Ascending aorta (tissue), 2 donors: ENCODE data around the gene SMCHD1. TPM values are rescaled to one million over a fixed set of nuclear protein-coding genes. Genes with fewer than 3 reads are reported as not detected.

Experiments used
- DNase-seq, 2 donors: peaks; one replicate each; pipeline ENCODE4 v3.0.0-alpha.2; 2019; ENCODE audit warnings: low spot score in 2 of 2
- H3K27ac ChIP-seq, 2 donors: fragments of 200-600 bp; sonication (generic); one replicate each; pipeline ENCODE4 v1.5.1; 2016 to 2017; ENCODE audit warnings: mild to moderate bottlenecking in 1 of 2
- H3K27me3 ChIP-seq: fragments of 200-600 bp; sonication (generic); one replicate; pipeline ENCODE4 v1.5.1; 2017
- H3K36me3 ChIP-seq, 2 donors: fragments of 200-600 bp; sonication (generic); one replicate each; pipeline ENCODE4 v1.5.1; 2016
- H3K4me1 ChIP-seq, 2 donors: fragments of 200-600 bp; sonication (generic); one replicate each; pipeline ENCODE4 v1.5.1; 2016 to 2017; ENCODE audit warnings: mild to moderate bottlenecking in 1 of 2
- H3K4me3 ChIP-seq, 2 donors: fragments of 200-600 bp; sonication (generic); one replicate each; pipeline ENCODE4 v1.5.1; 2016 to 2017; ENCODE audit warnings: mild to moderate bottlenecking in 1 of 2
- H3K9me3 ChIP-seq, 2 donors: fragments of 200-600 bp; sonication (generic); one replicate each; pipeline ENCODE4 v1.5.1; 2016
- intact Hi-C: fragments of 100-400 bp; cut with DNase I; formaldehyde crosslinking; loops from one replicate; pipeline ENCODE4 v1.15.1; 2023
- total RNA-seq: library from RNA; depleted of rRNA; stranded (reverse); fragments of >200 nt; gene quantifications from one replicate; pipeline ENCODE4 v1.1.0, GENCODE V29; 2016
- TF ChIP-seq, protein P1 (sequence below), 3 experiments: fragments of 200-600 bp in 2 of 3; fragments of 450-650 bp in 1 of 3; sonication (generic) in 2 of 3; IDR thresholded peaks; one replicate each; pipeline ENCODE4 v1.5.1; 2016 to 2019; ENCODE audit warnings: antibody characterized with exemption in 3 of 3, mild to moderate bottlenecking in 1 of 3, moderate library complexity in 1 of 3

SMCHD1 gene
- total RNA-seq = 29.2 TPM

DNA sequence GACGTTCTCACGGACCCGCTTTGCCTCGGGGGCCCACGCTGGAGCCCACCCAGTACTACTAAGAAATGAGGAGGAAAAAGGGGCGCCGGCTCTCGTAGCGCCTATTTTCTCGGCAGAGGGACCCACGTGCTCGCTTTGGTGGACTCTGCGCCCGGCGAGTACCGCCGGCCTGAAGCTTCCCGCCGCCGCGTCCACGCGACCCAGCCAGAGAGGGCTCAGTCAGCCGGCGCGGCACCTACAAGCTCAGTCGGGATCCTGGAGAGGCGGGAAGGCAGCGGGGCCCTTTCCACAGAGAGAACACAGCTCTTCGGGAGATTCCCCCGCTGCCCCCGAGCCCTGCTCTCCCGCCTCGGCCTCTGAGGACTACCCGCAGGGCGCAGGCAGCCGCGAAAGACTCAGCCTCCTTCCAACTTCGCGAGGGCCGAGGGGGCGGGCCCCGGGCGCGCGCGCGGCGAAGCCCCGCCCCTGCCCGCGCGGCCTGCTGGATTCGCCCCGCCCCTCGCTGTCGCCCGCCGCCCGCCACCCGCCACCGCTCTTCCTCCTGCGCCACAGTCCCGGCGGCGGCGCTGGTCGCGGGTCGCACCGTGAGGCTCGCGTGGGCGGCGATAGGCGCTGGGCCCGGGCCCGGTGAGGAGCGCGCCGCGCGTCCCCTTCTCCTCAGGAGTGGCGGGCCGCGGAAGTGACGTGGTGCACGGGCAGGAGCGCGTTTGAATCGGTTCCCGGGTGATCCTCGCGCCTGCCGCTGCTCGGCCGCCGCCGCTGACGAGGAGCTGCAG, at the start of gene SMCHD1:
SMCHD1 (plus strand) TSS at position 549 of the 776 bp plus-strand sequence. CDS start 350 bp downstream, outside the sequence.
- Histone ChIP-seq H3K4me1 (peaks cover 3 to 27% of the 10 kb centered on the region in 2 donors), H3K27me3 (no peaks in the 10 kb centered on the region), H3K27ac (peak within 1 kb of the TSS; percentile 97 to 98), H3K9me3 (no peaks in the 10 kb centered on the region), H3K4me3 (peak within 1 kb of the TSS; percentile 83 to 95), H3K36me3 (no peaks in the 10 kb centered on the region)
- TF ChIP-seq, protein P1, sequence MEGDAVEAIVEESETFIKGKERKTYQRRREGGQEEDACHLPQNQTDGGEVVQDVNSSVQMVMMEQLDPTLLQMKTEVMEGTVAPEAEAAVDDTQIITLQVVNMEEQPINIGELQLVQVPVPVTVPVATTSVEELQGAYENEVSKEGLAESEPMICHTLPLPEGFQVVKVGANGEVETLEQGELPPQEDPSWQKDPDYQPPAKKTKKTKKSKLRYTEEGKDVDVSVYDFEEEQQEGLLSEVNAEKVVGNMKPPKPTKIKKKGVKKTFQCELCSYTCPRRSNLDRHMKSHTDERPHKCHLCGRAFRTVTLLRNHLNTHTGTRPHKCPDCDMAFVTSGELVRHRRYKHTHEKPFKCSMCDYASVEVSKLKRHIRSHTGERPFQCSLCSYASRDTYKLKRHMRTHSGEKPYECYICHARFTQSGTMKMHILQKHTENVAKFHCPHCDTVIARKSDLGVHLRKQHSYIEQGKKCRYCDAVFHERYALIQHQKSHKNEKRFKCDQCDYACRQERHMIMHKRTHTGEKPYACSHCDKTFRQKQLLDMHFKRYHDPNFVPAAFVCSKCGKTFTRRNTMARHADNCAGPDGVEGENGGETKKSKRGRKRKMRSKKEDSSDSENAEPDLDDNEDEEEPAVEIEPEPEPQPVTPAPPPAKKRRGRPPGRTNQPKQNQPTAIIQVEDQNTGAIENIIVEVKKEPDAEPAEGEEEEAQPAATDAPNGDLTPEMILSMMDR (IDR thresholded peaks at IDR 0.05) = no peak
- intact Hi-C loops = loop anchor here (1.0 to 5.0 kb wide), 5 partner anchors 84 to 1943 kb away; partner anchors contain the start of genes ENOSF1, METTL4, MYL12A and NDC80
- peak; percentile 66 to 93 for DNase-seq

- no peaks in the 10 kb centered on the region for H3K9me3 ChIP-seq
- H3K4me3 ChIP-seq = no peak overlapping the region
- TF ChIP-seq, protein P1 (IDR thresholded peaks at IDR 0.05) = no peak
- intact Hi-C loops = no loop called here
- H3K27me3 ChIP-seq = no peaks in the 10 kb centered on the region
- no peak overlapping the region for H3K27ac ChIP-seq
- DNase-seq = no peak
- no peaks in the 10 kb centered on the region for H3K4me1 ChIP-seq
- no peaks in the 10 kb centered on the region for H3K36me3 ChIP-seq
These were observed 49.2 kb upstream of the SMCHD1 start for GRCh38 chr18:2606335-2606734.

- Histone ChIP-seq H3K9me3 (no peaks in the 10 kb centered on the region), H3K4me1 (no peaks in the 10 kb centered on the region), H3K27ac (no peak overlapping the region), H3K27me3 (no peaks in the 10 kb centered on the region), H3K4me3 (no peak overlapping the region), H3K36me3 (no peaks in the 10 kb centered on the region)
- TF ChIP-seq, protein P1 (IDR thresholded peaks at IDR 0.05) = no peak
- DNase-seq = no peak
- intact Hi-C loops = no loop called here
These were observed 45.9 kb upstream of the SMCHD1 start for GRCh38 chr18:2609604-2610003.

DNA sequence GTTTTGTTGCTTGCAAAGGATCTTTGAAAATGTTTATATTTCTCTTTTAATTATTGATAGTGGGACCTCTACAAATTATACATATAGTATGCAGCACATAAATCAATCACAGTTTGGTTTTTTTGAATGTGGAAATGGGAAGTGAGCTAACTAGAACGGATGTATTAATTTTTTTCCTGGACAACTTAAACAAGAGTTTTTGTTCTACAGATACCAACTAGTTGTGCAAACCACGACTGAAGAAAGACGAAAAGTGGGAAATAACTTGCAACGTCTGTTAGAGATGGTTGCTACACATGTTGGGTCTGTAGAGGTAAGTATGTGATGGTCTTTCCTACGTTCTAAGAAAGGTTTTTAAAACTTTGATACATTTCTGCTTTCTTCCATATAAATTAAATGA, 45.0 kb upstream of the SMCHD1 start:
- no peaks in the 10 kb centered on the region for H3K9me3 ChIP-seq
- H3K27ac ChIP-seq = no peak overlapping the region
- no peak overlapping the region for H3K4me3 ChIP-seq
- intact Hi-C loops = no loop called here
- DNase-seq = no peak
- no peaks in the 10 kb centered on the region for H3K4me1 ChIP-seq
- no peaks in the 10 kb centered on the region for H3K36me3 ChIP-seq
- TF ChIP-seq, protein P1 (IDR thresholded peaks at IDR 0.05) = no peak
- no peaks in the 10 kb centered on the region for H3K27me3 ChIP-seq

GRCh38 chr18:2612996-2613395, 42.5 kb upstream of the SMCHD1 start:
- Histone ChIP-seq H3K27me3 (no peaks in the 10 kb centered on the region), H3K9me3 (no peaks in the 10 kb centered on the region), H3K4me3 (no peak overlapping the region), H3K4me1 (no peaks in the 10 kb centered on the region), H3K27ac (no peak overlapping the region), H3K36me3 (no peaks in the 10 kb centered on the region)
- intact Hi-C loops = no loop called here
- DNase-seq = no peak
- TF ChIP-seq, protein P1 (IDR thresholded peaks at IDR 0.05) = no peak
